Measurements from ENCODE around the gene NLRC3. TPM values are rescaled to one million over a fixed set of nuclear protein-coding genes. Genes with fewer than 3 reads are reported as not detected.

The NLRC3 gene
- total and polyA plus RNA-seq, 2 experiments from 2014 or later: 0.11 TPM; not detected in 1

- H3K27me3 ChIP-seq (replicated peaks; ENCODE audit: insufficient read depth): no peaks in the 10 kb centered on the region
- TF ChIP-seq EZH2phosphoT487 (IDR thresholded peaks at IDR 0.05; ENCODE audit: insufficient read depth, low read depth) (no peak), EZH2 (IDR thresholded peaks at IDR 0.05; ENCODE audit: insufficient read depth, poor library complexity, severe bottlenecking) (no peak)
- in situ Hi-C loops (cut with MboI): no loop called here
- no peak overlapping the region for H3K4me2 ChIP-seq (ENCODE audit: unreplicated experiment)
- H3F3A ChIP-seq (ENCODE audit: insufficient read depth): no peaks in the 10 kb centered on the region
- H3K9me3 ChIP-seq (ENCODE audit: low read depth): no peaks in the 10 kb centered on the region
- H3K4me1 ChIP-seq (ENCODE audit: insufficient read depth): no peaks in the 10 kb centered on the region
- WGBS, 2 experiments (ENCODE audit: low coverage in 1 of 2, low lambda C conversion rate in 2 of 2, missing lambda C conversion rate in 2 of 2): 93 to 95% methylated on average over 5 of the region's 5 CpGs
- H2AFZ ChIP-seq: no peak overlapping the region
- no peaks in the 10 kb centered on the region for H3K36me3 ChIP-seq (ENCODE audit: low read depth)
- H3K9ac ChIP-seq: no peak overlapping the region
- no peak overlapping the region for H3K27ac ChIP-seq
- H3K79me2 ChIP-seq (ENCODE audit: insufficient read depth): no peaks in the 10 kb centered on the region
- no peaks in the 10 kb centered on the region for H3K9me2 ChIP-seq (ENCODE audit: insufficient read depth)
- no peak for DNase-seq
- H4K20me1 ChIP-seq (ENCODE audit: insufficient read depth): no peaks in the 10 kb centered on the region
- no peak overlapping the region for H3K4me3 ChIP-seq
Measured at GRCh38 chr16:3591436-3591803, 14.2 kb upstream of the NLRC3 start.

- no peaks in the 10 kb centered on the region for H3F3A ChIP-seq (ENCODE audit: insufficient read depth)
- no peaks in the 10 kb centered on the region for H3K4me1 ChIP-seq (ENCODE audit: insufficient read depth)
- no peaks in the 10 kb centered on the region for H3K9me2 ChIP-seq (ENCODE audit: insufficient read depth)
- H4K20me1 ChIP-seq (ENCODE audit: insufficient read depth): no peaks in the 10 kb centered on the region
- H3K4me3 ChIP-seq: no peak overlapping the region
- TF ChIP-seq EZH2phosphoT487 (IDR thresholded peaks at IDR 0.05; ENCODE audit: insufficient read depth, low read depth) (no peak), EZH2 (IDR thresholded peaks at IDR 0.05; ENCODE audit: insufficient read depth, poor library complexity, severe bottlenecking) (no peak)
- H3K9me3 ChIP-seq (ENCODE audit: low read depth): no peaks in the 10 kb centered on the region
- H3K9ac ChIP-seq: no peak overlapping the region
- WGBS, 2 experiments (ENCODE audit: low coverage in 1 of 2, low lambda C conversion rate in 2 of 2, missing lambda C conversion rate in 2 of 2): 93% methylated on average over 27 of the region's 27 CpGs
- no peaks in the 10 kb centered on the region for H3K79me2 ChIP-seq (ENCODE audit: insufficient read depth)
- H3K27me3 ChIP-seq (replicated peaks; ENCODE audit: insufficient read depth): no peaks in the 10 kb centered on the region
- DNase-seq: no peak
- H2AFZ ChIP-seq: no peak overlapping the region
- in situ Hi-C loops (cut with MboI): no loop called here
- H3K4me2 ChIP-seq (ENCODE audit: unreplicated experiment): no peak overlapping the region
- no peak overlapping the region for H3K27ac ChIP-seq
- no peaks in the 10 kb centered on the region for H3K36me3 ChIP-seq (ENCODE audit: low read depth)
Measured at GRCh38 chr16:3590736-3591435, 13.7 kb upstream of the NLRC3 start.

DNA sequence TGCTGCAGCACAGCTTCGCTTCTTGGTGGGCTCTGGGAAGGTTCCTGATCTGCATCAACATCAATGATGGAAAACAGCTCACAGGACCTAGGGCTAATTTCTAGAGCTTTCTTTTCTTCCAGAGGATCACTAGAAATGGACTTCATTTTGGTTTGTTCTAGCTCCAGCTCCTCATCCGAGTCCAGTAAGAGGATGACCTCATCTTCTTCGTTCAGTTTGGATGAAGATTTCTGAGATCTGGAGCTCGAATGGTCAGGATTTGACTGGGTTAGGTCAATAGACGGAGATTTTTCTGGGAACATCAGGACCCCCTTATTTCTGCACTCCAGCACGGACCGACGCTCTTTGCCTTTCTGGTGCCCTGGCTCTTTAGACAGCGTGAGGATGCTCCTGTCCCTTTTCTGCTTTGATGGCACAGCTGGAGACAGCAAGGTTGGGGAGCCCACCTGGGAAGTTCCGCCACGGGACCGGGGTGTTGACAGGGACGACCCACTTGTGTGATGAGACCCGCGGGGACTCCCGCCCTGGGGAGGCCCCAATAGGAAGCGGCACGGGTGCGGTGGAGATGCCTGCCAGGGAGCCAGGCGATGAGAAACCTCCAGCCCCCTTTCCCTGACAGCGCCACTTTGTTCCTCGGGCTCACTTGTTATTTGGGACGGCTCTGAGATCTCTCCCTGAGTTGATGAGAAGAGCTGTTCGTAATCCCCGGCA lies 12.9 kb upstream of the NLRC3 start:
- DNase-seq: no peak
- 93 to 95% methylated on average over 20 to 25 of the region's 25 CpGs for WGBS, 2 experiments (ENCODE audit: low coverage in 1 of 2, low lambda C conversion rate in 2 of 2, missing lambda C conversion rate in 2 of 2)
- H2AFZ ChIP-seq: no peak overlapping the region
- H3F3A ChIP-seq (ENCODE audit: insufficient read depth): no peaks in the 10 kb centered on the region
- no peaks in the 10 kb centered on the region for H3K9me3 ChIP-seq (ENCODE audit: low read depth)
- no peaks in the 10 kb centered on the region for H3K4me1 ChIP-seq (ENCODE audit: insufficient read depth)
- no peaks in the 10 kb centered on the region for H3K9me2 ChIP-seq (ENCODE audit: insufficient read depth)
- H3K79me2 ChIP-seq (ENCODE audit: insufficient read depth): no peaks in the 10 kb centered on the region
- H4K20me1 ChIP-seq (ENCODE audit: insufficient read depth): no peaks in the 10 kb centered on the region
- H3K36me3 ChIP-seq (ENCODE audit: low read depth): no peaks in the 10 kb centered on the region
- H3K27ac ChIP-seq: no peak overlapping the region
- no peaks in the 10 kb centered on the region for H3K27me3 ChIP-seq (replicated peaks; ENCODE audit: insufficient read depth)
- no peak overlapping the region for H3K9ac ChIP-seq
- H3K4me2 ChIP-seq (ENCODE audit: unreplicated experiment): no peak overlapping the region
- TF ChIP-seq EZH2 (IDR thresholded peaks at IDR 0.05; ENCODE audit: insufficient read depth, poor library complexity, severe bottlenecking): no peak
- no peak for TF ChIP-seq EZH2phosphoT487 (IDR thresholded peaks at IDR 0.05; ENCODE audit: insufficient read depth, low read depth)
- no peak overlapping the region for H3K4me3 ChIP-seq
- in situ Hi-C loops (cut with MboI): no loop called here

DNA sequence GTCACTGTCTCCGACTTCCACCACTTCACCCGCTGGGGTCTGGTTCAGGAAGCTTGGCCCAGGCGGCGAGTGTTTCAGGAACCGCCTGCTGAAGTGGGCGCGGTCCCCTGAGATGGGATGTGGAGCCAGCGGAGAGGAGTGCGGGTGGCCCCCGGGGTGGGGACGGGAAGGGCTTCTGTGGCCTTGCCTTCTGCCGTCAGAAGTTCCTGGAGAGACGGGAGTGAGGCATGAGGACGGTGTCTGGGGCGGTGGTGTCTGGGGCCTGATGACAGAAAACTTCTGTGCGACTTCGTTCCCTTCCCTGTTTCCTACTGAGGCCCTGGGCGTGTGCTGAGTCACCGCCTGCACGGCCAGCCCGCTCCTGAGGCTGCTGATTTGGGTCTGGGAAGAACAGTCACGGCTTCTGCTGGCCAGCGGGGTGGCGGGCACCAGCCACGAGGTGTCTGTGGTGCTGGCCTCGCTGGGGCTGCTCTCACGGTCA lies 12.3 kb upstream of the NLRC3 start:
- no peak overlapping the region for H3K4me3 ChIP-seq
- no peak overlapping the region for H3K4me2 ChIP-seq (ENCODE audit: unreplicated experiment)
- WGBS, 2 experiments (ENCODE audit: low coverage in 1 of 2, low lambda C conversion rate in 2 of 2, missing lambda C conversion rate in 2 of 2): 91 to 95% methylated on average over 16 to 27 of the region's 27 CpGs
- H3K79me2 ChIP-seq (ENCODE audit: insufficient read depth): no peaks in the 10 kb centered on the region
- H3F3A ChIP-seq (ENCODE audit: insufficient read depth): no peaks in the 10 kb centered on the region
- TF ChIP-seq EZH2 (IDR thresholded peaks at IDR 0.05; ENCODE audit: insufficient read depth, poor library complexity, severe bottlenecking) (no peak), EZH2phosphoT487 (IDR thresholded peaks at IDR 0.05; ENCODE audit: insufficient read depth, low read depth) (no peak)
- no peaks in the 10 kb centered on the region for H3K9me2 ChIP-seq (ENCODE audit: insufficient read depth)
- H2AFZ ChIP-seq: no peak overlapping the region
- no peaks in the 10 kb centered on the region for H3K9me3 ChIP-seq (ENCODE audit: low read depth)
- in situ Hi-C loops (cut with MboI): no loop called here
- H3K27me3 ChIP-seq (replicated peaks; ENCODE audit: insufficient read depth): no peaks in the 10 kb centered on the region
- no peaks in the 10 kb centered on the region for H3K4me1 ChIP-seq (ENCODE audit: insufficient read depth)
- no peak overlapping the region for H3K9ac ChIP-seq
- DNase-seq: no peak
- no peak overlapping the region for H3K27ac ChIP-seq
- H4K20me1 ChIP-seq (ENCODE audit: insufficient read depth): no peaks in the 10 kb centered on the region
- H3K36me3 ChIP-seq (ENCODE audit: low read depth): no peaks in the 10 kb centered on the region
